Tibial nerve (tissue), 4 donors: ENCODE results near the gene BBS1. TPM values are rescaled to one million over a fixed set of nuclear protein-coding genes. Genes with fewer than 3 reads are reported as not detected.
"Not testable (repeated sequence)": the region's sequence is repeated elsewhere in the genome, so short reads cannot be mapped to it uniquely, and the experiment has no call there.

Experiments
- DNase-seq, 2 donors: peaks; one replicate each; pipeline ENCODE4 v3.0.0-alpha.2; 2019; ENCODE audit warnings: low spot score in 2 of 2
- H3K27ac ChIP-seq, 4 donors: fragments of 200-600 bp; sonication (generic) in 3 of 4; one replicate each; pipeline ENCODE4 v1.5.1; 2017 to 2019; ENCODE audit warnings: mild to moderate bottlenecking in 1 of 4
- H3K27me3 ChIP-seq, 2 donors: fragments of 200-600 bp; sonication (generic) in 1 of 2; one replicate each; pipeline versions ENCODE4 v1.5.1 to v1.6.0; 2017 to 2019
- H3K36me3 ChIP-seq, 3 donors: fragments of 200-600 bp; sonication (generic); one replicate each; pipeline ENCODE4 v1.5.1; 2018 to 2019
- H3K4me1 ChIP-seq, 4 donors: fragments of 200-600 bp; sonication (generic) in 3 of 4; one replicate each; pipeline ENCODE4 v1.5.1; 2017 to 2019
- H3K4me3 ChIP-seq, 4 donors: fragments of 200-600 bp; sonication (generic) in 3 of 4; one replicate each; pipeline ENCODE4 v1.5.1; 2017 to 2019; ENCODE audit warnings: mild to moderate bottlenecking in 1 of 4, moderate library complexity in 1 of 4
- H3K9me3 ChIP-seq, 4 donors: fragments of 200-600 bp; sonication (generic) in 3 of 4; one replicate each; pipeline ENCODE4 v1.5.1; 2017 to 2019
- EP300 ChIP-seq, 2 donors: sonication (generic); formaldehyde crosslinking; IDR thresholded peaks; one replicate each; pipeline ENCODE4 v1.6.1; 2017; ENCODE audit warnings: antibody characterized with exemption in 2 of 2, mild to moderate bottlenecking in 1 of 2
- POLR2A ChIP-seq, 2 donors: fragments of 450-650 bp; IDR thresholded peaks; one replicate each; pipeline ENCODE4 v1.6.1; 2017; ENCODE audit warnings: antibody characterized with exemption in 2 of 2, mild to moderate bottlenecking in 2 of 2, moderate library complexity in 2 of 2
- WGBS, 2 donors: methylation state at CpG; one replicate each; pipeline ENCODE4 v1.1.5; 2018; 5-methylcytosine and 5-hydroxymethylcytosine counted together
- total RNA-seq, 4 donors: library from RNA; depleted of rRNA; stranded (reverse); fragments of >200 nt; gene quantifications; one replicate each; pipeline ENCODE4 v1.1.0, GENCODE V29; 2016
- TF ChIP-seq, protein P1 (sequence below), 5 experiments: fragments of 200-600 bp in 3 of 5; fragments of 450-650 bp in 2 of 5; sonication (generic) in 3 of 5; IDR thresholded peaks; one replicate each; pipeline ENCODE4 v1.5.1; 2016 to 2019; ENCODE audit warnings: antibody characterized with exemption in 5 of 5, mild to moderate bottlenecking in 3 of 5, moderate library complexity in 2 of 5

The BBS1 gene
- total RNA-seq, result 100 to 1,000 TPM in 2 of 4 donors, 10 to 100 TPM in 2; 66.1 to 161 (median 104) TPM

DNA sequence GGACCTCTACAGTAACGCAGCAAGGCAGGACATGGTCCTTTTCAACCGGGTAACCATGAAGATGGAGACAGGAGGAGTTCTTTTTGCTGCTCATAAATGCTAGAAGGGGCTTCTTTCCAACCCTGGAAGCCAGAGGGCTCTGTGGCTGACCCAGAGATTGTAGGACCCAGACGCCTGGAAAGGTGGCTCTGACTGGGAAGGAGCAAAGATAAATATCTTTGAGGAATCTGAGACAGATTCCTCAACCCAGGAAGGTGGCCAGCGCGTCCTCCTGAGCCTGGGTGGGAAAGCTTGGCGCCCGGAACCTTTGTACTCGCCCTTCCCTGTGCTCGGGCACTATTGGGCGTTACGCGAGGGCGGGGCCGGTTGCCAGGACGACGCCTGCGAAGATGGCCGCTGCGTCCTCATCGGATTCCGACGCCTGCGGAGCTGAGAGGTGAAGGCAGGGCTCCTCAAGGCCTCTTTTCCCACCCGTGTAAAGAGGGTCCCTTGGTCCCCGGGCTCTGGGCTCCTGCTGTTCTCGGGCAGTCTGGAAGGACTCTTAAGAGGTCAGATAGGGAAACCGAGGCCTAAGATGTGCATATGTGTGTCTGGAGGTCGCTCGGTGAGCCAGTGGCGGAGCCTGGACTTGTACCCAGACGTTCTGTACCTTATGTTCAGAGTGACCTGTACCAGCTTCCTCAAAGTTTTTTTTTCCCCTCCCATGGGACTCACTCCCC lies at the start of gene BBS1:
Gene BBS1 (plus strand): TSS at position 365 of the 719 bp plus-strand sequence. CDS start 25 bp downstream, at position 390.
- Histone ChIP-seq H3K36me3 (peaks cover 0 to 41% (median 0%) of the 10 kb centered on the region in 3 donors), H3K4me3 (peak within 1 kb of the TSS; percentile 60 to 83 (median 70)), H3K27me3 (no peaks in the 10 kb centered on the region), H3K9me3 (no peaks in the 10 kb centered on the region), H3K4me1 (peaks cover 0 to 18% (median 10%) of the 10 kb centered on the region in 4 donors), H3K27ac (peak within 1 kb of the TSS in 3 of 4 donors; percentile 25 to 79 (median 73))
- peak; percentile 83 to 85 for DNase-seq
- peak in 1 of 2 donors; percentile 85 for TF ChIP-seq EP300 (IDR thresholded peaks at IDR 0.05)
- TF ChIP-seq, protein P1, sequence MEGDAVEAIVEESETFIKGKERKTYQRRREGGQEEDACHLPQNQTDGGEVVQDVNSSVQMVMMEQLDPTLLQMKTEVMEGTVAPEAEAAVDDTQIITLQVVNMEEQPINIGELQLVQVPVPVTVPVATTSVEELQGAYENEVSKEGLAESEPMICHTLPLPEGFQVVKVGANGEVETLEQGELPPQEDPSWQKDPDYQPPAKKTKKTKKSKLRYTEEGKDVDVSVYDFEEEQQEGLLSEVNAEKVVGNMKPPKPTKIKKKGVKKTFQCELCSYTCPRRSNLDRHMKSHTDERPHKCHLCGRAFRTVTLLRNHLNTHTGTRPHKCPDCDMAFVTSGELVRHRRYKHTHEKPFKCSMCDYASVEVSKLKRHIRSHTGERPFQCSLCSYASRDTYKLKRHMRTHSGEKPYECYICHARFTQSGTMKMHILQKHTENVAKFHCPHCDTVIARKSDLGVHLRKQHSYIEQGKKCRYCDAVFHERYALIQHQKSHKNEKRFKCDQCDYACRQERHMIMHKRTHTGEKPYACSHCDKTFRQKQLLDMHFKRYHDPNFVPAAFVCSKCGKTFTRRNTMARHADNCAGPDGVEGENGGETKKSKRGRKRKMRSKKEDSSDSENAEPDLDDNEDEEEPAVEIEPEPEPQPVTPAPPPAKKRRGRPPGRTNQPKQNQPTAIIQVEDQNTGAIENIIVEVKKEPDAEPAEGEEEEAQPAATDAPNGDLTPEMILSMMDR (IDR thresholded peaks at IDR 0.05), result peak in 1 of 5 experiments; percentile 24
- peak in 1 of 2 donors; percentile 48 for TF ChIP-seq POLR2A (IDR thresholded peaks at IDR 0.05)
- 2% methylated on average over 31 of the region's 31 CpGs for WGBS, 2 donors

DNA sequence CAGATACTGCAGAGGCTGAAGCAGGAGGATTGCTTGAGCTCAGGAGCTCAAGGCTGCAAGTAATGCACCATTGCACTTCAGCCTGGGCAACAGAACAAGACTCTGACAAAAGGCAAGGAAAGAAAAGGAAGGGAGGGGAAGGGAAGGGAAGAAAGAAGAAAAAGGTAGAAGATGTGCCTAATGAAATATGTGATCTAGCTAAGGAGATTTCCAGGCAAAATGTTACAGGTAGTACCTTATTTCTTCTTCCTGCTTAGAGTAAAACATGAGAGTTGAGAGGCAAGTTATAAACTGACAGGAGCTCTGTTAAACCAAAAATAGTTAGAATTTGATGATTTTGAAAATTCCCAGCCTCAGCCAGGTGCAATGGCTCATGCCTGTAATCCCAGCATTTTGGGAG lies 48.4 kb upstream of the BBS1 start:
- Histone ChIP-seq H3K9me3 (peaks cover 0 to 13% (median 0%) of the 10 kb centered on the region in 4 donors), H3K4me1 (peaks cover 0 to 7% (median 0%) of the 10 kb centered on the region in 4 donors), H3K27me3 (no peaks in the 10 kb centered on the region), H3K36me3 (no peaks in the 10 kb centered on the region), H3K27ac (no peak overlapping the region), H3K4me3 (no peak overlapping the region)
- no peak for DNase-seq
- TF ChIP-seq, protein P1 (IDR thresholded peaks at IDR 0.05), result no peak
- no peak for TF ChIP-seq EP300 (IDR thresholded peaks at IDR 0.05)
- no peak for TF ChIP-seq POLR2A (IDR thresholded peaks at IDR 0.05)

DNA sequence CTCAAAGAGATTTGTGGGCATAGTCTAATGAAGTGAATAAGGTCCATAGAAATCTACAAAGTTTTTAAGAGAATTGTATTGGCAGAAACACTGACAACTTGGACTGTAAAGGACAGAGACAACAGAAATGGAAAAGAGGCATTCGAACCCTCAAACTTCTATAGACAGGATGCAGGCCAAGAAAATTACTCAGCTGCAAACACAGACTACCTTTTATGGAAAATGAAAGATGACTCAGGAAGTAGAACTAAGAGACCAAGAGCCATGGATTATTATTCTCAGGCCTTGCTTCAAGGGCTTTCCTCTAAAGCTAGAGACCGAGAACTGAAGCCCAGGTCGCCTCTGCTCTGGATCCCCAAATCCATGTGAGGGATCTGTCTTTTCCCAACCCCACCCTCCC lies 47.5 kb upstream of the BBS1 start:
- Histone ChIP-seq H3K27ac (no peak overlapping the region), H3K36me3 (no peaks in the 10 kb centered on the region), H3K4me1 (peaks cover 0 to 15% (median 6%) of the 10 kb centered on the region in 4 donors), H3K4me3 (no peak overlapping the region), H3K27me3 (no peaks in the 10 kb centered on the region), H3K9me3 (peaks cover 0 to 13% (median 0%) of the 10 kb centered on the region in 4 donors)
- WGBS, 2 donors, result 91 to 92% methylated on average over 3 of the region's 3 CpGs
- TF ChIP-seq EP300 (IDR thresholded peaks at IDR 0.05) (no peak), POLR2A (IDR thresholded peaks at IDR 0.05) (no peak)
- TF ChIP-seq, protein P1 (IDR thresholded peaks at IDR 0.05), result no peak
- no peak for DNase-seq

DNA sequence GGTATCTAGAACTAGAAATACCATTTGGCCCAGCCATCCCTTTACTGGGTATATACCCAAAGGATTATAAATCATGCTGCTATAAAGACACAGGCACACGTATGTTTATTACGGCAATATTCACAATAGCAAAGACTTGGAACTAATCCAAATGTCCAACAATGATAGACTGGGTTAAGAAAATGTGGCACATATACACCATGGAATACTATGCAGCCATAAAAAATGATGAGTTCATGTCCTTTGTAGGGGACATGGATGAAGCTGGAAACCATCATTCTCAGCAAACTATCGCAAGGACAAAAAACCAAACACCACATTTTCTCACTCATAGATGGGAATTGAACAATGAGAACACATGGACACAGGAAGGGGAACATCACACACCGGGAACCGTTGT lies 46.3 kb upstream of the BBS1 start:
- not testable (repeated sequence) for H3K27ac ChIP-seq, H3K4me3 ChIP-seq, H3K36me3 ChIP-seq, H3K27me3 ChIP-seq, DNase-seq
- WGBS, 2 donors, result 87 to 92% methylated on average over 5 of the region's 5 CpGs
- H3K9me3 ChIP-seq, result peaks cover 0 to 13% (median 0%) of the 10 kb centered on the region in 4 donors
- peaks cover 0 to 22% (median 7%) of the 10 kb centered on the region in 4 donors for H3K4me1 ChIP-seq

DNA sequence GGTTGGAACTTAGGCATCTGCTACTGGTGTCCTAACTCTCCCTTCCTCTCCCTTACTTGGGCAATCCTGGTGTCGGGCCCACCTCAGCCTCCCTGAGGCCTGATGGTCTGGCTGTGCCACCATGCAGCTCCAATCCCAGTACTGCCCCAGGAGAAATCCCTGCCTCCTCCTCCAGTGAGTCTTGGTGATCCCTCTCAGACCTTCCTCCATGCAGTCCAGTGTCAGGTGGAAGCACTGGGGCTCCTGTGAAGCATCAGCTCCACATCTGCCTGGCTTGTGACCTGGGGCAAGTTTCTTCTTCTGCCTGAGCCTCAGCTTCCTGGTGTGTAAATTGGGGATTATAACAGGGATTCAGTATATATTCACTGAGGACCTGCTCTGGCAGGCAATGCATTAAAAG lies 45.5 kb upstream of the BBS1 start:
- peaks cover 0 to 22% (median 7%) of the 10 kb centered on the region in 4 donors for H3K4me1 ChIP-seq
- TF ChIP-seq POLR2A (IDR thresholded peaks at IDR 0.05), result no peak
- TF ChIP-seq, protein P1 (IDR thresholded peaks at IDR 0.05), result no peak
- no peak for TF ChIP-seq EP300 (IDR thresholded peaks at IDR 0.05)
- no peaks in the 10 kb centered on the region for H3K36me3 ChIP-seq
- H3K4me3 ChIP-seq, result no peak overlapping the region
- no peaks in the 10 kb centered on the region for H3K27me3 ChIP-seq
- WGBS, 2 donors, result 86 to 89% methylated on average over 1 of the region's 1 CpG
- peaks cover 0 to 13% (median 0%) of the 10 kb centered on the region in 4 donors for H3K9me3 ChIP-seq
- no peak overlapping the region for H3K27ac ChIP-seq
- DNase-seq, result no peak
